Upper lobe of left lung (tissue), 4 donors: ENCODE results near the gene MZT2B.

ENCODE experiments used
- POLR2A ChIP-seq, 4 donors: fragments of 450-650 bp; IDR thresholded peaks; one replicate each; pipeline ENCODE4 v1.5.1; 2016 to 2017; ENCODE audit warnings: antibody characterized with exemption in 4 of 4, mild to moderate bottlenecking in 2 of 4
- POLR2AphosphoS5 ChIP-seq, 2 donors: sonication (generic); formaldehyde crosslinking; IDR thresholded peaks; one replicate each; pipeline ENCODE4 v1.5.1; 2017; ENCODE audit warnings: antibody characterized with exemption in 2 of 2
- TF ChIP-seq, protein P1 (sequence below), 6 experiments: fragments of 450-650 bp in 4 of 6; fragments of 200-600 bp in 2 of 6; sonication (generic) in 2 of 6; IDR thresholded peaks; one replicate each; pipeline ENCODE4 v1.5.1; 2016 to 2019; ENCODE audit warnings: antibody characterized with exemption in 6 of 6

DNA sequence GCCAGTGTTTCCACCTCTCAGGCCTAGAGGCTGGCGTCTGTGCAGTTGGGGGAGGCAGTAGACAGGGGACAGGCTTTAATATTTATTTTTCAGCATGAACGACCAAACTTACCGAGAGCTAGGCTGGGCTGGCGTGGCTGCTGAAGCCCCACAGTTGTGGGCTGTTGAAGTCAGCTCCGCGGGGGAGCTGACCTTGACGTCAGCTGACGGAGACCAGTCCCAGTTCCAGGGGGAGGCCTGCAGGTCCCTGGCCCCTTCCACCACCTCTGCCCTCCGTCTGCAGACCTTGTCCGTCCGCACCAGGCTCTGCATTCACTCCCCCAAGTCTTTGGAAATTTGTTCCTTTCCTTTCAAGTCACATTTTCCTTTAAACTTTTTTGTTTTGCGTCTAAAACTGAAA is 49.6 kb downstream of the MZT2B start:
- TF ChIP-seq, protein P1, sequence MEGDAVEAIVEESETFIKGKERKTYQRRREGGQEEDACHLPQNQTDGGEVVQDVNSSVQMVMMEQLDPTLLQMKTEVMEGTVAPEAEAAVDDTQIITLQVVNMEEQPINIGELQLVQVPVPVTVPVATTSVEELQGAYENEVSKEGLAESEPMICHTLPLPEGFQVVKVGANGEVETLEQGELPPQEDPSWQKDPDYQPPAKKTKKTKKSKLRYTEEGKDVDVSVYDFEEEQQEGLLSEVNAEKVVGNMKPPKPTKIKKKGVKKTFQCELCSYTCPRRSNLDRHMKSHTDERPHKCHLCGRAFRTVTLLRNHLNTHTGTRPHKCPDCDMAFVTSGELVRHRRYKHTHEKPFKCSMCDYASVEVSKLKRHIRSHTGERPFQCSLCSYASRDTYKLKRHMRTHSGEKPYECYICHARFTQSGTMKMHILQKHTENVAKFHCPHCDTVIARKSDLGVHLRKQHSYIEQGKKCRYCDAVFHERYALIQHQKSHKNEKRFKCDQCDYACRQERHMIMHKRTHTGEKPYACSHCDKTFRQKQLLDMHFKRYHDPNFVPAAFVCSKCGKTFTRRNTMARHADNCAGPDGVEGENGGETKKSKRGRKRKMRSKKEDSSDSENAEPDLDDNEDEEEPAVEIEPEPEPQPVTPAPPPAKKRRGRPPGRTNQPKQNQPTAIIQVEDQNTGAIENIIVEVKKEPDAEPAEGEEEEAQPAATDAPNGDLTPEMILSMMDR (IDR thresholded peaks at IDR 0.05): no peak
- no peak for TF ChIP-seq POLR2AphosphoS5 (IDR thresholded peaks at IDR 0.05)
- no peak for TF ChIP-seq POLR2A (IDR thresholded peaks at IDR 0.05)
